Renal cortex interstitium (tissue), 11 donors: Measurements from ENCODE around the gene PKDREJ. TPM values are rescaled to one million over a fixed set of nuclear protein-coding genes. Genes with fewer than 3 reads are reported as not detected.
"Not testable (repeated sequence)": the region's sequence is repeated elsewhere in the genome, so short reads cannot be mapped to it uniquely, and the experiment has no call there.

Experiments
- DNase-seq, 11 donors: peaks; one replicate each; pipeline ENCODE4 v3.0.0-alpha.2; 2013; ENCODE audit warnings: low read depth in 9 of 11, low spot score in 4 of 11; ENCODE audit errors: extremely low read depth in 1 of 11
- polyA plus RNA-seq, 3 donors: library from polyadenylated mRNA; unstranded; fragments of 120-200 nt; gene quantifications; one replicate each; pipeline ENCODE4 v1.2.1, GENCODE V29; 2013; ENCODE audit not compliant: insufficient read length in 3 of 3

The PKDREJ gene
- polyA plus RNA-seq, 3 donors: 0.36 to 0.53 (median 0.45) TPM

GRCh38 chr22:46275455-46276122 is 12.4 kb upstream of the PKDREJ start:
- no peak for DNase-seq

GRCh38 chr22:46274381-46274780 is 11.2 kb upstream of the PKDREJ start:
- DNase-seq: no peak

- DNase-seq: no peak
These were observed 10.4 kb upstream of the PKDREJ start for GRCh38 chr22:46273432-46274148.

- no peak for DNase-seq
These were observed 9.8 kb upstream of the PKDREJ start for GRCh38 chr22:46272762-46273431.

- DNase-seq: no peak
These were observed 9.1 kb upstream of the PKDREJ start for GRCh38 chr22:46272196-46272595.

- DNase-seq: no peak
These were observed 6.4 kb upstream of the PKDREJ start for GRCh38 chr22:46269564-46269963.

GRCh38 chr22:46267431-46268279 is 4.5 kb upstream of the PKDREJ start, which contains the start of gene TTC38:
TSS of gene TTC38 (plus strand) at chr22:46268008. CDS start at chr22:46268040, 32 bp downstream.
- peak in 10 of 11 donors; percentile 41 to 84 (median 78) for DNase-seq

- DNase-seq: not testable (repeated sequence)
These were observed 2.5 kb upstream of the PKDREJ start for GRCh38 chr22:46265627-46266026.

- DNase-seq: not testable (repeated sequence)
These were observed 1.4 kb upstream of the PKDREJ start for GRCh38 chr22:46264520-46264919.

GRCh38 chr22:46262449-46263215 is 511 bp downstream of the PKDREJ start:
- DNase-seq: peak in 3 of 11 donors; percentile 28 to 40 (median 40)

GRCh38 chr22:46260038-46260437 is 3.1 kb downstream of the PKDREJ start:
- DNase-seq: no peak

- no peak for DNase-seq
These were observed 3.8 kb downstream of the PKDREJ start for GRCh38 chr22:46259374-46259773.

GRCh38 chr22:46256358-46256958 is 6.7 kb downstream of the PKDREJ start:
- DNase-seq: no peak

- DNase-seq: no peak
These were observed 11.2 kb downstream of the PKDREJ start for GRCh38 chr22:46251816-46252380.

- no peak for DNase-seq
These were observed 11.9 kb downstream of the PKDREJ start for GRCh38 chr22:46251266-46251665.

- no peak for DNase-seq
These were observed 12.4 kb downstream of the PKDREJ start for GRCh38 chr22:46250783-46251125.

GRCh38 chr22:46250035-46250782 is 12.9 kb downstream of the PKDREJ start, which contains the start of gene CDPF1:
TSS of gene CDPF1 (minus strand) at chr22:46250293. CDS start at chr22:46248284, 2,009 bp downstream.
- DNase-seq: peak; percentile 59 to 86 (median 81)
